HepG2 (cell line): ENCODE results near the gene KLHL21. TPM values are rescaled to one million over a fixed set of nuclear protein-coding genes. Genes with fewer than 3 reads are reported as not detected.

Experiments
- ATAC-seq: fragments of 200-7000 bp; cut with Tn5 transposase; 3 replicates; pipeline ENCODE4 v1.9.1; 2020; ENCODE audit warnings: mild to moderate bottlenecking, moderate library complexity
- BruUV-seq: library from RNA; stranded (reverse); fragments of 400-500 nt; replicated peaks from 2 replicates; lab custom pipeline; 2021; lab: Mats Ljungman, UMichigan
- CTCF ChIA-PET: fragments of 300-600 bp; formaldehyde crosslinking; extraction: SDS; loops from one replicate; lab custom pipeline; 2021; ENCODE audit warnings: low total read pairs, inconsistent platforms, low intra/inter-chr PET ratio; lab: Yijun Ruan, JAX
- POLR2A ChIA-PET: fragments of 350-600 bp; sonication (Branson Sonifier 250); formaldehyde crosslinking; loops from one replicate; lab custom pipeline; 2020; ENCODE audit warnings: antibody characterized with exemption, inconsistent platforms; lab: Yijun Ruan, JAX
- DNase-seq: peaks from one replicate; pipeline ENCODE4 v3.0.0-alpha.2; 2015; ENCODE audit warnings: low spot score
- FAIRE-seq: peaks from 3 replicates; lab custom pipeline; 2011; peaks lifted over from hg19 to GRCh38; lab: Jason Lieb, UNC
- H2AFZ ChIP-seq: one replicate; pipeline ENCODE4 v1.6.1; 2011; ENCODE audit warnings: low read length, inconsistent platforms
- H3K27ac ChIP-seq: fragments of 300-600 bp; 3 replicates; pipeline ENCODE4 v1.8.0; 2011; ENCODE audit warnings: mixed run types, mild to moderate bottlenecking, mixed read lengths, low read length, inconsistent platforms; ENCODE audit not compliant: insufficient read depth; ENCODE audit errors: extremely low read length
- H3K27me3 ChIP-seq, 2 experiments: fragments of 200-600 bp in 1 of 2; 2 replicates in 1 of 2; 3 replicates in 1 of 2; pipeline versions ENCODE4 v1.6.0 to v1.8.0; 2011; ENCODE audit warnings: low read length in 2 of 2, mild to moderate bottlenecking in 2 of 2, moderate library complexity in 2 of 2, inconsistent platforms in 1 of 2; ENCODE audit not compliant: insufficient read depth in 2 of 2, control insufficient read depth in 1 of 2
- H3K36me3 ChIP-seq, 2 experiments: fragments of 200-600 bp in 1 of 2; replicated peaks in 1 of 2; 2 replicates in 1 of 2; 3 replicates in 1 of 2; pipeline versions ENCODE4 v1.5.1 to v1.8.0; 2011; ENCODE audit warnings: low read length in 2 of 2, inconsistent platforms in 1 of 2; ENCODE audit not compliant: insufficient read depth in 2 of 2, control insufficient read depth in 1 of 2
- H3K4me1 ChIP-seq: 2 replicates; pipeline ENCODE4 v1.5.1; 2012; ENCODE audit warnings: low read length, inconsistent platforms; ENCODE audit not compliant: insufficient read depth
- H3K4me2 ChIP-seq: 2 replicates; pipeline ENCODE4 v1.6.0; 2011; ENCODE audit warnings: low read depth, low read length, inconsistent platforms
- H3K4me3 ChIP-seq, 3 experiments: fragments of 200-600 bp in 1 of 3; sonication (generic), shearing (Covaris generic) in 1 of 3; replicated peaks in 1 of 3; 2 replicates each; pipeline ENCODE4 v1.5.1; 2011 to 2016; ENCODE audit warnings: low read length in 3 of 3, inconsistent platforms in 2 of 3, low read depth in 2 of 3, mild to moderate bottlenecking in 2 of 3, control low read depth in 1 of 3, mixed read lengths in 1 of 3; ENCODE audit not compliant: insufficient read depth in 1 of 3
- H3K79me2 ChIP-seq: one replicate; pipeline ENCODE4 v1.6.1; 2011; ENCODE audit warnings: low read length, inconsistent platforms; ENCODE audit not compliant: insufficient read depth
- H3K9ac ChIP-seq: 2 replicates; pipeline ENCODE4 v1.6.0; 2011; ENCODE audit warnings: mild to moderate bottlenecking, low read depth, low read length, inconsistent platforms; ENCODE audit not compliant: insufficient read depth
- H3K9me3 ChIP-seq: 2 replicates; pipeline ENCODE4 v1.5.1; 2012; ENCODE audit warnings: mild to moderate bottlenecking, low read length
- H4K20me1 ChIP-seq: 2 replicates; pipeline ENCODE4 v1.6.0; 2011; ENCODE audit warnings: inconsistent platforms, mild to moderate bottlenecking, low read length, moderate library complexity; ENCODE audit not compliant: insufficient read depth
- ATF7-NPFF ChIP-seq: sonication (generic); formaldehyde crosslinking; IDR thresholded peaks from 2 replicates; pipeline ENCODE4 v1.8.1; 2023; ENCODE audit warnings: mild to moderate bottlenecking, low read depth, missing genetic modification reagents, moderate library complexity
- CBFB ChIP-seq: sonication (generic); formaldehyde crosslinking; IDR thresholded peaks from 2 replicates; pipeline ENCODE4 v1.4.0; 2020; ENCODE audit warnings: missing genetic modification reagents
- CBX1 ChIP-seq: IDR thresholded peaks from one replicate; pipeline ENCODE4 v1.6.1; 2016; ENCODE audit warnings: antibody characterized with exemption, low read depth
- GATAD2A ChIP-seq: IDR thresholded peaks from 2 replicates; pipeline ENCODE4 v1.6.1; 2016
- GLI4 ChIP-seq: sonication (generic); formaldehyde crosslinking; IDR thresholded peaks from 2 replicates; pipeline ENCODE4 v1.5.1; 2020; ENCODE audit warnings: missing genetic modification reagents, mild to moderate bottlenecking, moderate library complexity, borderline replicate concordance
- JUND ChIP-seq: sonication (generic); formaldehyde crosslinking; IDR thresholded peaks from 2 replicates; pipeline ENCODE4 v1.8.0; 2022; ENCODE audit warnings: mild to moderate bottlenecking, missing genetic modification reagents
- KDM6A ChIP-seq: IDR thresholded peaks from 2 replicates; pipeline ENCODE4 v1.6.1; 2016; ENCODE audit warnings: low read depth
- KMT2A ChIP-seq: sonication (generic); formaldehyde crosslinking; IDR thresholded peaks from 2 replicates; pipeline ENCODE4 v1.4.0; 2020; ENCODE audit warnings: missing genetic modification reagents
- LRRFIP1 ChIP-seq: sonication (generic); formaldehyde crosslinking; conservative IDR thresholded peaks from 2 replicates; pipeline ENCODE4 v1.4.0; 2020; ENCODE audit warnings: missing genetic modification reagents
- MED13 ChIP-seq: sonication (generic); formaldehyde crosslinking; IDR thresholded peaks from 2 replicates; pipeline ENCODE4 v1.5.0; 2020; ENCODE audit warnings: missing genetic modification reagents
- NFYB ChIP-seq: sonication (generic); formaldehyde crosslinking; IDR thresholded peaks from 2 replicates; pipeline ENCODE4 v1.4.0; 2020; ENCODE audit warnings: missing genetic modification reagents
- NR2F1 ChIP-seq, 2 experiments: fragments of 450-650 bp in 1 of 2; formaldehyde crosslinking in 1 of 2; IDR thresholded peaks; 2 replicates each; pipeline versions ENCODE4 v1.5.0 to v1.6.1; 2016 to 2020; ENCODE audit warnings: mild to moderate bottlenecking in 1 of 2, missing compliant biosample characterization in 1 of 2, missing genetic modification reagents in 1 of 2, moderate library complexity in 1 of 2
- PAF1 ChIP-seq: IDR thresholded peaks from 2 replicates; pipeline ENCODE4 v1.6.1; 2016; ENCODE audit warnings: missing genetic modification reagents, missing compliant biosample characterization
- PPARG ChIP-seq: conservative IDR thresholded peaks from 2 replicates; pipeline ENCODE4 v1.6.1; 2016; ENCODE audit warnings: missing biosample characterization, missing genetic modification reagents
- RBM39 ChIP-seq: fragments of 200-400 bp; formaldehyde crosslinking; IDR thresholded peaks from one replicate; pipeline ENCODE4 v1.6.1; 2018; ENCODE audit warnings: antibody characterized with exemption, mild to moderate bottlenecking, low read depth, low read length; ENCODE audit not compliant: poor library complexity, severe bottlenecking
- ZNF235 ChIP-seq: sonication (generic); formaldehyde crosslinking; IDR thresholded peaks from 2 replicates; pipeline ENCODE4 v1.8.1; 2023; ENCODE audit warnings: mild to moderate bottlenecking, missing genetic modification reagents, borderline replicate concordance
- ZNF317 ChIP-seq: sonication (generic); formaldehyde crosslinking; IDR thresholded peaks from 2 replicates; pipeline ENCODE4 v1.5.0; 2020; ENCODE audit warnings: mild to moderate bottlenecking, missing genetic modification reagents
- ZNF431 ChIP-seq: sonication (generic); formaldehyde crosslinking; IDR thresholded peaks from 2 replicates; pipeline ENCODE4 v1.9.0; 2022; ENCODE audit warnings: missing genetic modification reagents, low read depth, mild to moderate bottlenecking, borderline replicate concordance
- ZNF432 ChIP-seq: sonication (generic); formaldehyde crosslinking; IDR thresholded peaks from 2 replicates; pipeline ENCODE4 v1.5.0; 2020; ENCODE audit warnings: missing genetic modification reagents, mild to moderate bottlenecking, borderline replicate concordance
- WGBS: methylation state at CpG from one replicate; pipeline ENCODE4 v1.1.6; 2017; ENCODE audit warnings: low lambda C conversion rate; 5-methylcytosine and 5-hydroxymethylcytosine counted together
- in situ Hi-C: cut with HindIII; loops from 2 replicates; pipeline ENCODE4 v1.10.0; 2017; ENCODE audit warnings: low pct_unique_long_range_greater_than_20kb; ENCODE audit not compliant: extremely low pct_ligation_motif_present
- intact Hi-C: fragments of 100-400 bp; cut with micrococcal nuclease; formaldehyde crosslinking; loops from one replicate; pipeline ENCODE4 v1.10.0; 2022; ENCODE audit not compliant: unreplicated experiment
- polyA plus RNA-seq, 8 experiments: library from polyadenylated mRNA; depleted of rRNA in 3 of 8; stranded (reverse) in 7 of 8; unstranded in 1 of 8; fragments of >200 nt; fragmentation: Illumina TruSeq in 4 of 8; extraction: Trizol in 4 of 8; gene quantifications; 2 replicates each; pipeline versions ENCODE4 v1.2.1 to v1.2.3, GENCODE V29; 2011 to 2016; ENCODE audit warnings: low read depth in 4 of 8, missing spikeins in 1 of 8, mixed read lengths in 1 of 8; ENCODE audit not compliant: insufficient read depth in 1 of 8
- total RNA-seq, 5 experiments: library from RNA; depleted of rRNA; stranded (reverse); fragments of >200 nt; fragmentation: Illumina TruSeq; extraction: Trizol; gene quantifications; 2 replicates each; pipeline ENCODE4 v1.2.3, GENCODE V29; 2016; ENCODE audit warnings: low read depth in 1 of 5
- TF ChIP-seq, protein P1 (sequence below): sonication (generic); formaldehyde crosslinking; IDR thresholded peaks from 2 replicates; pipeline ENCODE4 v1.4.0; 2020; ENCODE audit warnings: missing genetic modification reagents
- TF ChIP-seq, protein P2 (sequence below): sonication (generic); formaldehyde crosslinking; IDR thresholded peaks from 2 replicates; pipeline ENCODE4 v1.5.0; 2020; ENCODE audit warnings: mild to moderate bottlenecking, missing genetic modification reagents, borderline replicate concordance

Gene KLHL21
- total and polyA plus RNA-seq, 2 of the 13 experiments (the other 11 are each of a cell fraction or from before 2014, with no cell fraction given), result 14.8 to 25.0 TPM

- TF ChIP-seq NFYB, result no peak
- no peak for TF ChIP-seq PPARG (CRISPR knock-in tag)
- no peak for TF ChIP-seq ZNF432
- peak; percentile 54; the same call in 1 of the 2 replicates for TF ChIP-seq ATF7-NPFF (CRISPR knock-in tag)
- no peak; the same call in 1 of the 2 replicates for TF ChIP-seq ZNF235 (CRISPR knock-in tag)
- TF ChIP-seq KMT2A (CRISPR knock-in tag), result 0 out of 2 replicates have a peak, but pooled peaks have one; percentile 62
- TF ChIP-seq RBM39, result peak; percentile 30
- TF ChIP-seq MED13 (CRISPR knock-in tag), result no peak; the same call in 1 of the 2 replicates
- no peak; the same call in 1 of the 2 replicates for TF ChIP-seq JUND (CRISPR knock-in tag)
- TF ChIP-seq, all 625 proteins: peak for 135
Measured at GRCh38 chr1:6602669-6603237, at the start of gene KLHL21 (continued).

DNA sequence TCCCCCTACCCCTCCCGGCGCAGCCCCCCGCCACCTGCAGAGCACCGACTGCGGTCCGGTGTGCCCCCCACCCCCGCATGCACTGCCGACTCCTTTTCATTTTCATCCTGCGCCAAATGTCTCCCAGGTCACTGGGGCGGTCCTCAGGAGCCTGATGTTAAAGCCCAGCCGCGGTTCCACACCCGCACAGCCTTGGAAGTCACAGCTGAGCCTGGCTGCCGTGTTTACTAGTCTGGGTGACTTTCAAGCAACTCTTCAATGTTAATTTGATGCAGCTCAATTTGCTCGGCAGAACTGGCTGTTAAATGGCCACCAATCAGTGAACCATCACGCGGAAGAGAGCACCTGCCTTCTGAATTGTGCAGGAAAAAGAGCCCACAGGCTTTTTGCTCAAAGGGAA, 49.2 kb upstream of the KLHL21 start:
- Histone ChIP-seq H3K9ac (no peak overlapping the region), H3K4me3 (no peak overlapping the region), H4K20me1 (no peaks in the 10 kb centered on the region), H3K4me1 (no peaks in the 10 kb centered on the region), H3K27ac (no peak overlapping the region), H3K36me3 (peaks cover 11 to 35% of the 10 kb centered on the region in 2 experiments), H3K9me3 (no peaks in the 10 kb centered on the region), H3K79me2 (no peaks in the 10 kb centered on the region), H3K4me2 (no peak overlapping the region), H2AFZ (no peak overlapping the region), H3K27me3 (no peaks in the 10 kb centered on the region; a peak in 1 of 5 replicates)
- DNase-seq, result no peak
- CTCF ChIA-PET, result no interaction called here
- WGBS, result 97% methylated on average over 15 of the region's 17 CpGs
- no peak for FAIRE-seq
- intact Hi-C loops (no loop called here), in situ Hi-C loops (no loop called here)
- POLR2A ChIA-PET, result no interaction called here
- no TSS peak for BruUV-seq
- ATAC-seq, result no peak
- TF ChIP-seq GLI4 (CRISPR knock-in tag) (no peak), PAF1 (no peak), KDM6A (CRISPR knock-in tag) (no peak), NR2F1 (CRISPR knock-in tag; IDR thresholded peaks at IDR 0.05) (no peak), CBX1 (no peak), LRRFIP1 (no peak), ZNF431 (CRISPR knock-in tag) (no peak), CBFB (no peak), GATAD2A (CRISPR knock-in tag) (no peak), ZNF317 (CRISPR knock-in tag) (no peak), JUND (CRISPR knock-in tag) (no peak)
- TF ChIP-seq, protein P1, sequence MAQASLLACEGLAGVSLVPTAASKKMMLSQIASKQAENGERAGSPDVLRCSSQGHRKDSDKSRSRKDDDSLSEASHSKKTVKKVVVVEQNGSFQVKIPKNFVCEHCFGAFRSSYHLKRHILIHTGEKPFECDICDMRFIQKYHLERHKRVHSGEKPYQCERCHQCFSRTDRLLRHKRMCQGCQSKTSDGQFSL (CRISPR knock-in tag), result no peak
- TF ChIP-seq, protein P2, sequence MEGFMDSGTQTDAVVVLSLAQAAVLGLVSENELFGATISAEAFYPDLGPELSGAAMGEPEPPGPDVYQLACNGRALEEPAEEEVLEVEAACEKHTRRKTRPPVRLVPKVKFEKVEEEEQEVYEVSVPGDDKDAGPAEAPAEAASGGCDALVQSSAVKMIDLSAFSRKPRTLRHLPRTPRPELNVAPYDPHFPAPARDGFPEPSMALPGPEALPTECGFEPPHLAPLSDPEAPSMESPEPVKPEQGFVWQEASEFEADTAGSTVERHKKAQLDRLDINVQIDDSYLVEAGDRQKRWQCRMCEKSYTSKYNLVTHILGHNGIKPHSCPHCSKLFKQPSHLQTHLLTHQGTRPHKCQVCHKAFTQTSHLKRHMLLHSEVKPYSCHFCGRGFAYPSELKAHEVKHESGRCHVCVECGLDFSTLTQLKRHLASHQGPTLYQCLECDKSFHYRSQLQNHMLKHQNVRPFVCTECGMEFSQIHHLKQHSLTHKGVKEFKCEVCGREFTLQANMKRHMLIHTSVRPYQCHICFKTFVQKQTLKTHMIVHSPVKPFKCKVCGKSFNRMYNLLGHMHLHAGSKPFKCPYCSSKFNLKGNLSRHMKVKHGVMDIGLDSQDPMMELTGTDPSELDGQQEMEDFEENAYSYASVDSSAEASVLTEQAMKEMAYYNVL (CRISPR knock-in tag), result no peak
